Measurements from ENCODE around the gene ATG2A.

- TF ChIP-seq HDAC6 (IDR thresholded peaks at IDR 0.05; ENCODE audit: low read depth, low read length), result no peak
- TF ChIP-seq POLR2A (conservative IDR thresholded peaks at IDR 0.05), result no peak
These were observed 40.7 kb downstream of the ATG2A start for GRCh38 chr11:64876229-64876750.

Measured in K562 (cell line).